ENCODE data around the gene DCLK1.

The DCLK1 gene

GRCh38 chr13:36146511-36147269, 15.5 kb upstream of the DCLK1 start:
- TF ChIP-seq CTCF (IDR thresholded peaks at IDR 0.05), result no peak

DNA sequence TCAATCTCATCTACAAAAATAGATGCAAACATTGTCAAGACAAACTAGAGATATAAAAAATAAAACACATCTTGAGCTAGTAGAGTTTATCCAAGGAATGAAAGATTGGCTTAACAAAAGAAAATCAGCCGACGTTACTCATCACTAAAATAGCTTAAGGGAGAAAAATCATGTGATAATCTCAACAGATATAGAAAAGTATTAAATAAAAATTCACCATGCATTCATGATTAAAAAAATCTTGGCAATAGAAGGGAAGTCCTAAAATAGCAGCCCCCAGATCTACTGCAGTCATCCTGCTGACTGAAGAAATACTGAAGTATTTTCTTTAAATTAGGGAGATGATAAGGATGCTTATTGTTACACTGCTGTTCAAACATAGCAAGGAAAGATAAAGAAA, 12.6 kb upstream of the DCLK1 start:
- no peak for TF ChIP-seq CTCF (IDR thresholded peaks at IDR 0.05)

- TF ChIP-seq CTCF (IDR thresholded peaks at IDR 0.05), result no peak
Measured at GRCh38 chr13:36142735-36143134, 11.6 kb upstream of the DCLK1 start.

- TF ChIP-seq CTCF (IDR thresholded peaks at IDR 0.05), result no peak
Measured at GRCh38 chr13:36135876-36136275, 4.7 kb upstream of the DCLK1 start.

GRCh38 chr13:36134632-36135031, 3.5 kb upstream of the DCLK1 start:
- TF ChIP-seq CTCF (IDR thresholded peaks at IDR 0.05), result no peak

DNA sequence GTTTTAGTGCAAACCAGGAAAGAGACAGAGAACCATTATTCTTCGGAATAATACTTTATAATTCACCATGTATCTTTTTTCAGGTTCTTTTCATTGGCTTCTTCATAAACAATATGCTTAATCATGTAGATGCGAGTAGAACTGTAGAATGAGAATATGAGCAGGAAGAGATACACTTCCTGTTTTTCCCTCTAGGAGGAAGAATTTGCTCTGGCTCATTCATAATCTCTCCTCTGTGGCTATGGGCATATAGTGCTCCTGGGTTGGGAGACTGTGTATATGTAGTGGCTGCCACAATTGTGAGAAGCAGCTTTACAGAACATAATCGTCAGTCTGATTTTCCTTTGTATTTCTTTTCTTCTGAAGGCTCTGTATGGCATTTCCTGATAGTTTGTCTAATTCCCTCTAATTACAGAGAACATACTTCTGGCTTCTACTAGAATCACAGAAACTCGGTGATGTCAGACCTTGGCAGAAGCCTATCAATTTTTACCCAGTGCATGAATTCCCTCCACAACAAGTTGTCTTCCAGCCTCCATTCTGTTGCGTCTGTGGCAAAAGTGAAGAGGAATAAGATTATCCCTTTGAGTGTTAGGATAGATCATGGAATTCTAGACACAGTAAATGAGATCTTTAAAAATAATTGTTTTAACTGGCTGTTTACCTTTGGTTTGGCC, 2.9 kb upstream of the DCLK1 start:
- no peak for TF ChIP-seq CTCF (IDR thresholded peaks at IDR 0.05)

DNA sequence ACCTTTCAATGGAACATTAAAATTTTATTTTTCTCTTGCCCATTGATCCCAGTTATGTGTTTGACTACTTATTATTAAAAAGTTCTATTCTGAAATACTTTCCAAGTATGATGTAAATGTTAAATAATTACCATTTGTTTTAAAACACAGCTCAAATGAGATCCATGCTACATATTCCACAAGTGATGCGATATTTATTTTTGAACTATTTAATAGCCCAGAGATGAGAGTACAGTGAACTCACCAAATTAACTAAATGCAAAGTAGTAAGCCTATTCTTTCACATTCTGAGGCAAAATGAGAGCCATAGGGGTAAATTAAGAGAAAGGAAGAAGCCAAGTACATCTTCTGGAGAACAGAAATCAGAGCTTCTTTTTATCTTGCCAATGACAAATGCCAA, 1.2 kb upstream of the DCLK1 start:
- no peak for TF ChIP-seq CTCF (IDR thresholded peaks at IDR 0.05)
